ENCODE measurements around the gene PAFAH2.

Gene PAFAH2

DNA sequence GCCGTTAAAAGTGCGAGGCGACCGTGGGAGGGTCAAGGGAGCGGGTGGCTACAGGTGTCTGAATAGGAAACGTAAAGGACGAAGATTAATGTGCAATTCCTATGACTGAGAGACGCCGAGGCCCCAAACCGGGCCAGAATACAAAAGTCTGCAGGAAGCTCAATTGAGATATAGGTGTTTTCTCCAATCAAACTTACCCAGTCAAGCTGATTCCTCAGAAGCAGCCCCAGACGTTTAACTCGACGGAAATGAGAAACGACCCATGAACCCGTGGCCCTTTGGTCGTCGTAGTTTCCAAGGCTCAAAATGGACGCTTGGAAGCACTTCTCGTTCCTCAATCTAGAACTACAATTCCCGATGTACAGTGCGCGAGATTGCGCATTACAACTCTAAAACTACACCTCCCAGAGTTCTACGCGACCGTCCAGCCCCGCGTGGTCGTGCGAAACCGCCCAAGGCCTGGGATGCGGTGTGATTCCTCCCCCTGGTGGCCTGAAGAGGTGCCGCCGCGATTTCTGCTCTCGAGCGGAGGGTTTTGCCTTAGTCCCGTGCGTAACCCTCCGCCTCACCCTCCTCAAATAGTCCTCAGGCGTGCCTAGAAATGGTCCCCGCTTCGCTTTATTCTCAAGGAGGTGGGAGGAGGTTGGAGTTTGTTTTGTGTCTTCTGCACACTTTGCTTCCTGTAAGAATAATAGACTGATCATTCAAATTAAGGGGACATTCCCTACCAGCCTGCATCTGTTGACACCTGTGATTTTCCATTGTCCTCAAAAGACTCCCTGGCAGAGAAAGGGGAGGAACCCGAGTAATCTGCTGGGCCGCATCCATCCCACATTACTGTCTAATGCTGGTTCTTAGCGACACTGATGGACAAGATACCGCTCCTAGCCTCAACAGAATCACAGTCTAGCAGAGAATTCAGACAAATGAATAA lies at the start of gene PAFAH2:
Gene PAFAH2, minus strand, starts transcription at position 236 of the 934 bp plus-strand sequence. CDS start 7,247 bp downstream, outside the sequence.
- DNase-seq (ENCODE audit: low read depth): peak; percentile 100

DNA sequence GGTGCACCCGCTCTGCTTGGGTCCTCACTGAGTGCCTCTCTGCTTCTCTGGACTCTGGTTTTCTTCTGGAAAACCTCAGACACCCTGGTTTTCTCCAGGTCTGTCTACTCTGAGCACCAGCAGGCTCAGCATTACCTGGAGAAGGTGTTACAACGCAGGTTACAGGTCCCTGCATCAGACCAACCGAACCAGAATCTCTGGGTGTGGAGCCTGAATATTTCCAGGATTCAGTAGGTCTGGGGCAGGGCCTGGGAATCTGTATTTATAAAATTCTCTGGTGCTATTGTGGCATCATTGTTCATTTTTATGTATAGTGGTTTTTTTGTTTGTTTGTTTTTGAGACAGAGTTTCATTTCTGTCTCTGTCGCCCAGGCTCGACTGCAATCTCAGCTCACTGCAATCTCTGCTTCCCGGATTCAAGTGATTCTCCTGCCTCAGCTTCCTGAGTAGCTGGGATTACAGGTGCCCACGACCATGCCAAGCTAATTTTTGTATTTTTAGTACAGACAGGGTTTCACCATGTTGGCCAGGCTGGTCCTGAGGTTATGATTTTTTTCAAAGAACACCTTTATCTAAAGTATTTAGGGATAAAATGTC lies 49.5 kb upstream of the PAFAH2 start:
- no peak for DNase-seq (ENCODE audit: low read depth)

DNA sequence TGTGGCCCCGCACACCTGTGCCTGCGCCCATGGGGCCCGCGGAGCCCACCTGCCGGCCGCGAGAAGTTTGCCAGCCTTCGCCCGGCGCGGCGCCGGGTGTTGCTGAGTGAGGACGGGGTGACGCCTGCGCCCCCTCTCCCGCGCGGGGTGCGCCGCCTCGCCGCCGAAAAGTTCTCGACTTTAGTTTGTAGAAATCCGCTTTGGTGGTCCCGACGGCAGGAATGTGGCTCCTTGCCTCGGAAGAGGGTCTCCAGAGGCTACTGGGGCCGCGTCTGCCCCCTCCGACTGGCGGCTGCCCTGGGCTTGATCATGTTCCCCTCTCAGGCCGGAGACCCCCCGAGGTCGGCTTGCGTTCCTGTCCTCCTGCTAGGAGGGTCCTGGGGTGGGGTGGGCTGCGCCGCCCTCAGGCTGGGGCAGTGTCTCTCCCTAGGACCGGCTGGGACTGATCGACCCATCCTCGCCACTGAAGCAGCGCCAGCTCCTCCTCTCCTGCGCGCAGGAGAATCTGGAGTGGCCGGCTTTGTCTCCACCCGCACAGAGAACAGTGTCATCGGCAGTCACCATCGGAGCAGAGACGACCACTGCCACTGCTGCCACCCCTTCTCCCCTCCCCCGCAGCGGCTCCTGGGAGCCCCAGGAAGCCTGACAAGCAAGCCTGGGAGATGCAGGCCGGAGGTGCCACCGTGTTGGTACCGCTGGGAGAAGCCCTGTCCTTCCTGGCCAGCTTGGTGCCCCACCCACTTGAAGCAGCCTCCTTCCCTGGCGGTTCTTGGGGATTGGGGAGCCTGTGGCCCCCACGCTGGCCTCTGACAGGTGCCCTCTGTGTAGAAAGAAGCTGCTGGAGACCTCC lies 48.6 kb upstream of the PAFAH2 start:
- no peak for DNase-seq (ENCODE audit: low read depth)

DNA sequence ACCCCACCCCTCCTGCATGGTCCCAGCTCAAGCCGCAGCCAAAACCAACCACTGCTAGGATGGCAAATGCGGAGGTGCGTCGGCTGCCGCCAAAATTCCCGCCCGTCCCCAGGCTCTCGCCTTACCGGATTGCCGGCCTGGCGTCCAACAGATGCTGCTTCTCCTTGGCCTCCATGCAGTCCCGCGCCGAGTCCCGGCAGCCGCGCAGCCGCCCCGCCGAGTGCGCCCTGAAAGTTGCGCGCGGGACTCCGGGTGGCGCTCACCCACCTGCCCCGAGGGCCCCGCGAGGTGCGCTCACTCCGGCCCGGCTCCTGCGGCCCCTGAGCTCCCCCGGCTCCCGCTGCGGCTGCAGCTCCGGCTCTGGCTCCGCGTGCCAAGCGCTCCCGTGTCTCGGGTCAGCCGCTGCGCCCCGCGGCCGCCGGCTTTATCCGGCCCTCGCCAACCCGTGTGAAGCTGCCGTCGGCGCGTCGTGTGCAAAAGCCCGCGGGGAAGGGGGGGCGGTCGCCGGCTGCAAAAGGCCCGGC lies 47.9 kb upstream of the PAFAH2 start, which contains the start of gene SLC30A2:
Gene SLC30A2, minus strand, starts transcription at position 397 of the 524 bp plus-strand sequence. Its CDS starts 222 bp downstream, at position 175.
- DNase-seq (ENCODE audit: low read depth): no peak

DNA sequence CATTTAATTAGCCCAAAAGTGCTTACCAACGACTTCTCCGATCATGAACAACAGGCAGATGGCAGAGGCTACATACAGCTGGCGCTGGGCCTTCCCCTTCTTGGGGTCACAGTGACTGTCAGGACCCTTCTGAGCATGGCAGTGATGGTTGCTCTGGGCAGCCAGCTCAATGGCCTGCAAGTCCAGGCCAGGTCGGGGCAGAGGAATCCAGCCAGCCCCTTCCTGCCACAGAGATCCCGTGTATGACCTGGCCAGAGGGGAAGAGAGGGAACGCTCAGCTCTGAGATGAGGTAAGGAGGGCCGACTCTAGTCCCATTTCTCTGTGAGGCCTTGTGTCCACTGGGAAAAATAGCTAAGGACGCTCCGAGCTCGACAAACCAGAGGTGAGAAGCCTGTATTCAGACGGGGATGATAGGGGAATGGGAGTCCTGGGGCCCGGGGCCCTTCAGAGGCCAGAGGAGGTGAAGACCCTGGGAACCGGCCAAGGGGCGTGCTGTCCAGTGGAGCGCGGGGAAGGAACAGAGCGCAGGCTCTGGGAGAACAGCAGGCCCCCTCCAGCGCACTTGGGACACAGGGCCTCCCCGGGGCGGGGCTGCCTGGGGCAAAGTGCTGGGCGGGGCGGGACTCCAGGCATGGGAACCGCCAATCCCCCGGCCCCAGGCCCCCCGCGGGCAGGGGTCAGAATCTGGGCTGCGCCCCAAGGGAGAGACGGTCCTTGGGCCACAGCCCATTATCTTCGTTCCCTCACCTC lies 47.3 kb upstream of the PAFAH2 start:
- DNase-seq (ENCODE audit: low read depth): no peak

DNA sequence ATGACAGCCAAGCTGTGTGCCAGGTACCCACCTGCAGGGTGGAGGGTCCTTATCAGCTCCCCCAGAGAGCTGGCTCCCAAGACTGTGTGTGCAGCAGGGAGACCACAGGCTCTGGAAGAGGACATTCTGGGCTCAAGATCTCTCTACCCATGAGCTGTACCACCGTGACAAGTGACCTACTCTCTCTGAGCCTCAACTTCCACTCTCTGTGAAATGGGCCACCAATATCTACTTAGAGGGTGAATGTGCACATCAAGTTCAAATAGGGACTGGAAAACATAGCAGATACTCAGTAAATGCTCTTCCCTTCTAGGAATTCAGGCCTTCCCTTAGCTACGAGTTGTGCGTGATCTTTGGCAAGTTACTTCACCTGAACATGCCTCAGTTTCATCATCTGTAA lies 46.6 kb upstream of the PAFAH2 start:
- no peak for DNase-seq (ENCODE audit: low read depth)

DNA sequence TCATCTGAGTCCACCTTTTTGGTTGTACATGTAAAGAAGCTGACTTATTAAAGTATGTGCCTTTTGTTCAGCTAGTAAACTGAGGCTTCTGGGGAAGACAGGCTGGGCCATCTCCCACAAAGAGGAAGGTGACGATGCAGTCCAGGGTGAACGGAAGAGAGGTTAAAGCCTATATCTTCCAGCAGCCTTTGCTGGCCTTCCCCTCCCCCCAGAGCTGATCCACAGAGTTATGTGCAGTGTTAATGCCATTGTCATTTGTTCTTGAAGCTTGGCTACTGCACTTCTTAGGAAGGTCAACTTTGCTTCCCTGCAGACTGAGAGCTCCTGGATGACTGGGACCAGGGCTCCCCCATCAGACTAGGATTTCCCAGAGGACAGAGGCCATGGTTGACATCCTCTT lies 45.9 kb upstream of the PAFAH2 start:
- no peak for DNase-seq (ENCODE audit: low read depth)

DNA sequence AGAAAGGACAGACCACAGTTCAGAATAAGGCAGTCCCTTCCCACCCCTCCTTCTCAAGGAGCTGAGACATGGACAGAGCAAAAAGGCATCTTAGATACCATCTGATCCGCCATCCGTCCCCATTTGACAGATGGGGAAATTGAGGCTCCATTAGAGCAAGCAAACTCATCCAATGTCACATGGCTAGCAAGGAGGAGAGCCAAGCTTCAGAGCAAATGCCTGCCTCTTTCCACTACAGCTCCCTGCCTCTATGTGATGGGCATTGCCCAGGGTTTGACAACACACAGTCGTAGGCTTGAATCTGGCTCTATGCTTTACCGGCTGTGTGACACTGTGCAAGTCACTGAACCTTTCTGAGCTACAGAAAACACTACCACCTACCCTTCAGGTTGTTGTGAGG lies 44.1 kb upstream of the PAFAH2 start:
- no peak for DNase-seq (ENCODE audit: low read depth)

DNA sequence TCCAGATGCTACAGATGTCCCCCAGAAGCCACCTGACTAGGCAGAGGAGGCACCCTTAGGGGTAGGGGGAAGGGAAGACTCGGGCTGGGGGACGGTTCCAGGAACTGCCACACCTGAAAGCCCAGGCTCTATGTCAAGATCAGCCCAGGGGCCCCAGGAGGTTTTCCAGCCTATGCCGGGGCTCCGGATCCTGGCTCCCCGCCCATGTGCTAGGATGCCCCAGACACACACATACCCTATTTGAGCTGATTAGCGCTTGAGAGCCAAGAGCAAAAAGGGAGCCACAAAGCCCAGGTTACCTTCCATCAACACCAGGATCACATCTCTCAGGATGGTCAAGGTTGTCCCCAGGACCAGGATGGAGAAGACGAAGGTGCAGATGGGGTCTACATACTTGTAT lies 43.5 kb upstream of the PAFAH2 start:
- DNase-seq (ENCODE audit: low read depth): no peak

DNA sequence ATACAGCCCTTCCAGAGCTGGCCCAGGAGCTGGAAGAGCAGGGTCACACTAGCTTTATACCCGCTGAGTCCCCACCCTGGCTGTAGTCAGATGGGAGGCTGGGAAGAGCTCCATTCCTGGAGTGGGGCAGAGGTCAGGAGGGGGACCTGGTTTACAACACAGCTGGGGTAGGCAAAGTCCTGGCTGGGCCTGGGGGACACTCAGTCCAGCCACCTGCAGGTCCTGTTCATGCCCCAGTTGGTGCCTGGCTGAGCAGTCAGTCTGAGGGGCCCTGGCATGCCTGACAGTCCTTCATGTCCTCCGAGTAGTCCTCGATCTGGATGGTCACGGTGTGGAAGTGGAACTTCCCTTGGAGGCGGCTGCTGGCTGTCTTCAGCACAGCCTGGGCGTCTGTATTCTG lies 41.0 kb upstream of the PAFAH2 start:
- DNase-seq (ENCODE audit: low read depth): no peak

DNA sequence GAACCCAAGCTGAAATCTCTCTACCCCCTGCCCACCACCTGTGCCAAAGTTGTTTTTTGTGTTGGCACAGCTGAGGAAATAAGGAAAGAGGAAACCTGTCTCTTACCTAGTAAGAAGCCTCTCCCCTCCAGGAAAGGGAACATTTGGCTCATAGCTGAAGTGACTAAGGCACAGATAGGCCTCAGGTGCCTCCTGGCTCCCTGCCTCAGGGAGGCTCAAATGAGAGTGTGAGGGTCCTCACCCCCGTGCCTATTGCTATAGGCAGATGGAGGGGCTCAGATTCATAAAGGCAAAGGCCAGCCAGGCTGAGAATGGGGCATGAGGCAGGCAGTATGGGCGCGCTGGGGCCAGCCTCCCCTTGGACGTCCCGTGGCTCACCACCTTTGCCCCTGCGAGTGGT lies 40.6 kb upstream of the PAFAH2 start:
- no peak for DNase-seq (ENCODE audit: low read depth)

DNA sequence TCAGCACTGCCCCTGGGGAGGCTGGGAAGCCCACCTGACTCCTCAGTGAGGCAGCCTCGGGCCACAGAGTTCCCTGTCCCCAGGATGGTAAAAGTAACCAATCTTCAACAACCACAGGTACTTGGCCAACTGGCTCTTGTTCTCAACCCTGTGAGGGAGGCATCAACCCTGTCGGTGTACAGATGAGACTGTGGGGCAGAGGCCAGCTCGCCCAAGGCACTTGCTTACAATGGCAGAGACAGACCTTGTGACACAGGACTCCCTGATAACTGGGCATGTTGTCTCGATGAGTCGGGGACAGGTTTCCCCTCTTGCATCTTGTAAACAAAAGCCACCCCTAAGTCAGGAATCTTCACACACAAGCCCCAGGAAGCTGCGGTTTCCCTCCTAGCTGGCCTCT lies 40.0 kb upstream of the PAFAH2 start:
- DNase-seq (ENCODE audit: low read depth): no peak

DNA sequence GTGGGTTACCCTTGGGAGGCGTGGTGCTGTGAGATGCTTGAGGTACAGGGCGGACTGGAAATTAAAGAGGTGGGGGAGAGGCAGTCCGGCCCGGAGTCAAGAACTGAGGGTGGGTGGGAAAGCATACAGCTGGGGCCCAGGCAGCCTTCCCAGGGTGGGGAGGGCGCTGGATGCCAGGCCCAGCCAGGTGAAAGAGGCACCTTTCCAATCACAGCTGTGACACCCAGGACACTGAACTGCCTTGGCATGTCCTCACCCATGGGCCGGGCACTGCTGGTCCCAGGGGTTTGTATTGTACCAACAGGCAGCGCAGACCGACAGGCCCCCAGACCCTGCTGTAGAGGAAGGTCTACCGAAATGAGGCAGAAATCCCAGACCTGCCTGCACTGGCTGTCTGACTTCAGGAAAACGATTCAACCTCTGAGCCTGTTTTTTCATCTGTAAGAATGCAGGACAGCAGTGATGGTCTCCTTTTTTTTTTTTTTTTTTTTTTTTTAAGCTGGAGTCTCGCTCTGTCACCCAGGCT lies 39.0 kb upstream of the PAFAH2 start:
- no peak for DNase-seq (ENCODE audit: low read depth)

DNA sequence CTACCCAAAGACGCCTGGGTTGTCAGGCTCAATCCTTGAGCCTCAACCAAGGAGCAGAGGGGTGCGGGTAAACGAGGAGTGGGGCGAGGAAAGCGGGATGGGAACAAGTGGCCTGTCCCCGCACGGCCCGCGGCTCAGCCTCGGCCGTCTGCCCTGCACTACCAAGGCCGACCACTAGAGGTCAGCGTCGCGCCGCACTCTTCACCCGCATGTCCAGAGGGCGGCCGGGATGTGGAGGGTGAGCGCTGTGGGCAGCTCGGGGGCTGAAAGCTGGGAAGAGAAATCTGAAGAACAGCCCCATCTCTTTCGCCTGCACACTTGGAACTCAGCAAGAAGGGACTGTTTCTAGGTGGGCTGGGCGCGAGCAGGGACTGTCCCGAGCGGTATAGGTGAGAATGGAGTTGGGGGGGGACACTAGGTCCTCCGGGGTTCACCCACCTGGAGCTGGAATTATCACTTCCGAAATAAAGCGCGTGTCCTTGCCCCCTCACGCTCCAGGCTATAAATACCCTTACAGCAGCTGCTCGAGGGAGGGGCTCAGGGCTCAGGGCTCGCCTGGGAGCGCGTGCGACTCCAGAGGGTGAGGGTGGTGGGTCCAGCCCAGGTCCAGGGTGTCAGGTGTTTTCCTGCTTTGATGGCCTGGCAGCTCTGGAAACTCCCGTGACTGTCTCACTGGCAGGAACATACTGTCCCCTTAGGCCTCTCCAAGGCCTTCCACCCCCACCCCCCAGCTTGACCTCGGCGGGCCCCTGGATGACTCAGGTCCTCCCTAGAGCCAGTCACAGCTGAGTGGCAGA lies 38.3 kb upstream of the PAFAH2 start:
- DNase-seq (ENCODE audit: low read depth): peak; percentile 39

DNA sequence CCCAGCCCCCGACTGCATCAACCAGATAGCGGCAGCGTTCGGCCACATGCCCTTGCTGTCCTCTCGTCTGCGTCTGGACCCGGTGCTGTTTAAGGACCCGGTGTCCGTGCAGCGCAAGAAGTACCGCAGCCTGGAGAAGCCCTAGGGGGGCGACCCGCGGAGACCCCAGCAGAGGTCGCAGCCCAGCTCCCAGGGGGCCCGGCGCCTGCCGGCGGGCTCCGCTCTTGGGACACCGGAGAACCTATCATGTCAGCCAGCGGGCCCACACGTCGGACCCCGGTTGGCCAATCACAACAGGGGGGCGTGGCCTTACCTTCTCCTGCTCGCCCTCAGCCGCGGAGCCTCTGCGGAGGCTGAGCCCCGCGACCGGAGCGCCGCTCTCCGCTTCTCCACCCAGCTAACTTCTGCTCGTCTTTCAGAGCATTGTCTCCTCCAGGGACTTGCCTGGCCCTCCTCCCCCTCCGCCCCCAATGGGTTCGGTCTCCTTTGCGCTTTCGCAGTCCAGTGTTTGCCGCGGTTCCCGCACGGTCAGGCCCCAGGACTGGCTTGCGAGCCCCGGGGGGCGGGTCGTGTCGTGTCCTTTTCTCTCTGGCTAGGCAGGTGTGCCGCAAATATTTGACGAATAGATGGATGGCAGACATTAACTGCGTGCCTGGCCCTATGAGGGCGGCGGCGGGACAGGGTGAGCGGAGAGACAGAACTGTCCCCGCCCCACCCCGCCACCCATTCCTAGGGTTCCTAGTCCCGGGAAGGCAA lies 37.5 kb upstream of the PAFAH2 start:
- DNase-seq (ENCODE audit: low read depth): peak; percentile 83

DNA sequence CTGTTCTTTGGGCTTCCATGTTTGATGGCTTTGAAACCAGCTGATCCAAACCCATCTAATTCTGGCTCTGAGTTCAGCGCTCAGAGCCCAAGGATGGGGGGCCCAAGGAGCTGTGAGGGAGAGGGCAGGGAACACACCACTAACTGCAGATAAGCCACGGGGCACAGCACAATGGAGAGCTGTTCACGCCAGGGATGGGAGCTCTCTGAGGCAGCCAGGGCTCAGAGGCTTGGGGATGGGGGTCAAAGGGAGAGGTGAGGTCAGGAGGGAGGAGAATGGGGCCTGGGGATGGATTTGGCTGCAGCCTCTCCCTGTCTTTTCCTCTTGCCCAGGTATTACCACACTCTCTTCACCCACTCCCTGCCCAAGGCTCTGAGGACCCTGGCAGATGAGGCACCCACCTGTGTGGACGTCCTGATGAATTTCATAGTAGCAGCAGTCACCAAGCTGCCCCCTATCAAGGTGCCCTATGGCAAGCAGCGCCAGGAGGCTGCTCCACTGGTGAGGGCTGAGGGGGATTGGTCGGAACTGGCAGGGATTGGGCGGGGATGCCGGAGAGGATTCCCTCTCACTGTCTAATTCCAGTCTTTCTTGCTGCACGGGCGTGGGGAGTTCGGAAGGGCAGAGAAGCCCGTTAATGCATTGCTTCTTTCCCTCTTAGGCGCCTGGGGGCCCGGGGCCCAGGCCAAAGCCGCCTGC lies 36.8 kb upstream of the PAFAH2 start:
- no peak for DNase-seq (ENCODE audit: low read depth)

DNA sequence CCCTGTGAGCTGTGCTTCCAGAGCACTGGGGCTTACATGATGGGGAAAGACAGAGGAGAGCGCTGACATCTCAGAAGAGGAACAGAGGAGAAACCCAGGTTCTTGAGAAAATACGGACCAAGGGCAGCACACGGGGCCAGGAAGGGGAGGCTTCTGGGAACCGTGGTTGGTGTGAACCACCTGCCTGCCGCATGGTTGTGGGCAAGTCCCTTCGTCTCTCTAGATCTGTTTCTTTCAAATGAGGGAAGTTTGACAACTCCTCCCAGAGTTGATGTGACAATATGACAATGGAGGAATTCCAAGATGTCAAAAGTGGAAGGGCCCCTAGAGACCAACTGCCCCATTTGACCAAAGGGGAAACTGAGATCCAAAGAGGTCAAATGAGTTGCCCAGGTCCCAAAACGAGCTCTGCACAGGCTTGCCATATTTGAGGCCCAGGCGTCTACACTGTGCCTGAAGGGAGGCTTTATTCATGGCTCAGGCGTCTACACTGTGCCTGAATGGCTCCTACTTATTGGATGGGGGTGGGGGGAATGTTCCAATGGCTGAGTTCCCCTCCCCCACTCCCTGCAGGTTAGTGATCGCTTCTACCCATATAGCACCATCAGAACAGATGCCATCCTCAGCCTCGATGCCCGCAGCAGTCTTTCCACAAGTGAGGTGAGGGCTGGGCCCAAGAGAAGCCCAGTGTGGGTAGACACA lies 34.9 kb upstream of the PAFAH2 start:
- no peak for DNase-seq (ENCODE audit: low read depth)

DNA sequence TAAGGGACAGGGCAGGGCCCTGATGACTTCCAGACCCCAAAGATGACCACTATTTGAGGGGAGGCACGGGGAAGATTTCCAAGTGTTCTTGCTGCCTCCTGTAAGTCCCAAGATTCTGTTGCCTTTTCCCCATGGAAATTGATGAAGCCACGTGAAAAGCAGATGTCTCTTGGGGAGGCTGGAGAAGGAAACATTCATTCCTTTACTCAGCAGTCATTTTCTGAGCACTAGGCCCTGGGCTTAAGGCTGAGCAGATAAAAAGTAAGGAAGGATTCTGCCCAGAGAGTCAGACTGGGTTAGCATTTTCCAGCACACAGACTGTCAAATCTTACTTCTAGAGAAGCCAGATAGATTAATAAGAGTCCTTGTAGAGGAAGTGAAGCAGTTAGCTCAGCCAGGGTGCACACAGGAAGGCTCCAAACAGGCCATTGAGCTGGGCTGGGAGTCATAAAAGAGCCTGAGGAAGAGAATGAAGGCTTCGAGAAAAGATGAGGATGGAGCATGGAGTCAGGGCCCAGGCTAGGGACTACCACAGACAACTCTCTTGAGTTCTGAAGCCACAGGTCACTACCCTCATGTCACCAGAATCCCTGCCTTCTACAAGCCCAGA lies 33.9 kb upstream of the PAFAH2 start:
- DNase-seq (ENCODE audit: low read depth): peak; percentile 45
